ENCODE measurements around the gene ANKDD1B.
"Not testable (repeated sequence)": the region's sequence is repeated elsewhere in the genome, so short reads cannot be mapped to it uniquely, and the experiment has no call there.

The ANKDD1B gene

DNA sequence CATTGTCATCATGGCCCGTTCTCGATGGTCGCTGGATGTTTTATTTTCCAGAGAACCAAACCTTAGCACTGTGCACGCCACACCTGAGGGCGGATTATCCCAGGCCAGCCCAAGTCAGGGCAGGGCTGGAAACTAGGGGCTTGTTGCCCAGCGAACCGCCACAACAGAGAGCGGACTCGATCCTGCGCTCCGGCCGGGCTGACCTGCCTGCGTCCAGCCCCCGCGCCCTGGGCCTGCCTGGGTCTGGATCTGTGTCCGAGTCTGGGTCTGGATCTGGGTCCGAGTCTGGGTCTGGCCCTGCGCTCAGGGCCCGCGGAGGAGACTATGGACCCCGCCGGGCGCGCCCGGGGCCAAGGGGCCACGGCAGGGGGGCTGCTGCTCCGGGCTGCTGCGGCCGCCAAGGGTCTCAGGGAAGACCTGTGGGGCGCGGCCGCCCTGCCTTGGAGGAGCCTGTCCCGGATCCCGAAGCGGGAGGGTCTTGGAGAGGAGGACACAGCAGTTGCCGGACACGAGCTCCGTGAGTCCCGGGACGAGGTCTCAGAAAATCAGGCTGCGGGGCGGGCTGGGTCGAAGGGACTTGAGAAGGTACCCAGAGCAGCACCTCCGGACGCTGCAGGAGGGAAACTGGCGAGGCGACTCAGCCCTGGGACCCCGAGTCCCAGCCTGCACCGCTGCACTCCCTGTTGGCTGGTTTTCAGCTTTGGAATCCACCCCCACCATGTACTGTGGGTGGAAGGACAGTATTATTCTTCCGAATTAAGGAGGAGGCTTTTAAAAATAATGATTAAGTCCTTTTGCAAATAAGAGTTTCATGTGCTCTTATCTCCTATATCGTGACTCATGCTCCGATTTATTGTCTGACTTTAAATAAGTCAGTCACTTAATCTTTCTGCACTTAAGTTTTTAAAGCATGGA lies at the start of gene ANKDD1B:
ANKDD1B (plus strand) TSS at position 143 of the 915 bp plus-strand sequence; CDS start at position 325, 182 bp downstream.
- DNase-seq (ENCODE audit: low read depth) = no peak

DNA sequence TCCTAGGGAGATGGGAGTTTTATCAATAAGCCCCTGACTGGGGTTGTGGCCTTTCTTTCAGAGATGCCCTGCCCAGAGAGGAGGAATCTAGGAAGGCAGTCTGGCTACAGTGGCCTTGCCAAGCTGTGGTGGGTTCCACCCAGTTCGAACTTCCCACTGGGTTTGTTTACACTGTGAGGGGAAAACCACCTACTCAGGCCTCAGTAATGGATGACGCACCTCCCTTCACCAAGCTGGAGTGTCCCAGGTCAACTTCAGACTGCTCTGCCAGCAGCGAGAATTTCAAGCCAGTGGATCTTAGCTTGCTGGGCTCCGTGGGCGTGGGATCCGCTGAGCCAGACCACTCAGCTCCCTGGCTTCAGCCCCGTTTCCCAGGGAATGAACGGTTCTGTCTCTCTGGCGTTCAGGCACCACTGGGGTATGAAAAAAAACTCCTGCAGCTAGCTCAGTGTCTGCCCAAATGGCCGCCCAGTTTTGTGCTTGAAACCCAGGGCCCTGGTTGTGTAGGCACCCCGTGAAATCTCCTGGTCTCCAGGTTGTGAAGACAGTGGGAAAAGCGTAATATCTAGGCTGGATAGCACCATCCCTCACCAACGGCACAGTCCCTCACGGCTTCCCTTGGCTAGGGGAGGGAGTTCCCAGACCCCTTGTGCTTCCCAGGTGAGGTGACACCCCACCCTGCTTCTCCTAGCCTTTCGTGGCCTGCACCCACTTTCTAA lies 45.1 kb upstream of the ANKDD1B start:
- not testable (repeated sequence) for DNase-seq (ENCODE audit: low read depth)

DNA sequence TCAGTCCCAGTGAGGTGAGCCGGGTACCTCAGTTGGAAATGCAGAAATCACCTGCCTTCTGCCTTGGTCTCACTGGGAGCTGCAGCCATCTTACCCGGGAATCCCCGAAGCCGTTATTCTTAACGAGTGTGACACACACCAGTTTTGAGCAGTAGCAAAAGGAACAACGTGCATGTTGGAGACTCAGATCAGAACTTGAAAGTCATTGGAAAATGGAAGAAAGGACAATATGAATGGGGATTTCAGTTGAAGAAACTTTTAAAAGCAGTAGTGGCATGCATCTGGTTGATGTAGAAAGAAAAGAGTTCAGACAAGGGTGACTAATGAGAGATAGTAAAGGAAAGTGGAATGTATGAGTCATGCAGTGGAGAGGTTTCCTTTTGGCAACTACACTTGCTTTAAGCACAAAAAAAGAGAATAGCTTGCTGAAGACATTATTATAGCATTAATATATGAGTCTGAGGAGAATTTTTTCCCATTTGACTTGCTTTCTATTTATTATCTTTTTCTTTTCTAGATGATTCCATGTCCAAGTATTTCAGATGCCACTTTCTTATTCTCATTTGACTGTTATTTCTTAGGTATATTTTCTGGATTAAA lies 44.4 kb upstream of the ANKDD1B start:
- no peak for DNase-seq (ENCODE audit: low read depth)

DNA sequence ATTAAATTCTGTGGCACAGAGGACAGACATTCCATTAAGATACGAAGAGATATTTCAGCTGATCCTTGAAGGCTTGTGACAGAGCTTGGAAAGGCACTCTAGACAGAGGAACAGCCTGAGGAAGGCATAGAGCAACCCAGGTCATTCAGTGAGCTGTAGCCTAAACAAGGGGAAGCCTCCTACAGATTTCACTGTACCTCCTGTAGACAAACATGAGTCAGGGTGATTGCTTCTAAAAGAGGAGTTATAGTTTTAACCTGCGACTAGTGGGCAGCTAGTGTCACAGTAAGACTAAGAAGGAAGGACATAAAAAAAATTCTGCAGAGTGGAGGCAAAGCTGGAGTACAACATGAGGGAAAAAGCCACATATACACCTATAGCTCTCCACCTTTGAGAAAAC lies 43.5 kb upstream of the ANKDD1B start:
- no peak for DNase-seq (ENCODE audit: low read depth)

DNA sequence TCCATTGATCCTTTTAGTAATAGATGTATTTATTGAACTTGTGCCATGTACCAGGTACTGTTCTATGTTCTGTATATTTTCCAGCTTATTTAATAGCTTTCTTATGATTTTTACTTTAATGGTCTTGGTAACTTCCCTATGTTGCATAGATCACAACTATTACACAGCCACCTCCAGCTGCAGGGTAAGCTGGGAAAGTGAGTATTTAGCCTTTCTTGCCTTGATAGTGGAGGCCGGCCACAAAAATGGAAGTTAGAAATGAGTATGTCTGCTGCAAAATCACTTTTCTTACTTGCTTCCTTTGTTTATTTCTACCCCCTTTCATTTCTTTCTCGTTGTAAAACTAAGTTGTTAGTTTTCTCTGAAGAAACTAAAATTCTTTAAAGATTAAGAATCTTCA lies 43.1 kb upstream of the ANKDD1B start:
- DNase-seq (ENCODE audit: low read depth) = no peak

DNA sequence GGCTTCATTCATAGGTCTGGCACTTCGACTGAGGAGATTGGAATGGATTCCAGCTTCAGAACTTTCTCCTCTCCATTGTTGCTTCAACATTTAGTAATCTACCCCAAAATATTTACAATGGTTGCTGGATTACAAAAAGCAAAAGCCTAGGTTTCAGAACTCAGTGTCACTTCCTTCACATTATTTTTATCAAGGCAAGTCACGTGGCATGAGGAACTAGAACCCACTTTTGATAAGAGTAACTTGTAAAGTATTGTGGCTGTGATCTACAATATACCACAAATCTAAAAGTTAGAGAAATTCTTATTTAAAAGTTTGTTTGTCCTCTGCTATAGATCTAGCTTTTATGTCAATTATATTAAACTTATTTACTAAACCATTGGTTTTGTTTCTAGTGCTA lies 39.7 kb upstream of the ANKDD1B start:
- DNase-seq (ENCODE audit: low read depth) = no peak

DNA sequence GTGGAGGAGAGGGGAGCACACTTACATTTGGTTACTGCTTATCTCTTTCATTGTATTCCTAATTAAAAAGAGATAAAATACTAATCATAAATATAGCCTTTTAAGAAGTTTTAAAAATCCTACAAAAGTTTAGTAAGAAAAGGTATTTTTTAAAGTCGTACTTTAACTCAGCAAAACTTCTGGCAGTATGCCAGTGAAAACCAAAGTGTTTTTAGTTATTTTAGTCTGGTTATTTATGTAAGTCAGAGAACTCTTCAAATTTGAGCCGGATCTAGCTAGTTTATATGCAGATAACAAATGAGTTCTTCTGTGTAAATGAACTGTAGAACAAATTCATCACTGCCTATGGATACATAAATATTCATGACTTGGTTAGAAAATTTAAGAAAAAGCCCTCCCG lies 36.5 kb upstream of the ANKDD1B start:
- no peak for DNase-seq (ENCODE audit: low read depth)

DNA sequence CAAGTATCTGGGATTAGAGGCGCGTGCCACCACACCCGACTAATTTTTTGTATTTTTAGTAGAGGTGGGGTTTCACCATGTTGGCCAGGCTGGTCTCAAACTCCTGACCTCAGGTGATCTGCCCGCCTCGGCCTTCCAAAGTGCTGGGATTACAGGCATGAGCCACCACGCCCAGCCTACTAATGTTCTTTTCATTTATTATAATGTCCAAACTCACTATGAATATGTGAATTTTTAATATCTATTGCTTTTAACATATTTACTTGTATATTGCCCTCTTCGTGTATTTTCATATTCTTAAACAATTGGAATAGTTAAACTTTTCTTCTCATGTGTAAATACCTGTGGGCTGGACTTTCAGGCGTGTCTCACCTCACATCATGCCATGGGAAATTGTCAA lies 33.0 kb upstream of the ANKDD1B start:
- not testable (repeated sequence) for DNase-seq (ENCODE audit: low read depth)

DNA sequence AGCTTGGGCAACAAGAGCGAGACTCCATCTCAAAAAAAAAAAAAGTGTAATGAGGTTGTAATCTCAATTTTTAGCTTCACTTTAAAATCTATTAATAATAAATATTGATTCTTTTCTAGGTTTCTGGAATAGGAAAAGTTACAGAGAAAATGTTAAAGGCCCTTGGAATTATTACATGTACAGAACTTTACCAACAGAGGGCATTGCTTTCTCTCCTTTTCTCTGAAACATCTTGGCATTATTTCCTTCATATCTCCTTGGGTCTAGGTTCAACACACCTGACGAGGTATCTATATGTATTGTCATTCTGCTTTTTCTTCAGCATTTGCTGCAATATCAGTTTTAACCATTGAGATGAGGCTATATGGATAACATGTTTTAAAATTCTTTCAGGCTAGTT lies 26.6 kb upstream of the ANKDD1B start:
- DNase-seq (ENCODE audit: low read depth) = no peak

DNA sequence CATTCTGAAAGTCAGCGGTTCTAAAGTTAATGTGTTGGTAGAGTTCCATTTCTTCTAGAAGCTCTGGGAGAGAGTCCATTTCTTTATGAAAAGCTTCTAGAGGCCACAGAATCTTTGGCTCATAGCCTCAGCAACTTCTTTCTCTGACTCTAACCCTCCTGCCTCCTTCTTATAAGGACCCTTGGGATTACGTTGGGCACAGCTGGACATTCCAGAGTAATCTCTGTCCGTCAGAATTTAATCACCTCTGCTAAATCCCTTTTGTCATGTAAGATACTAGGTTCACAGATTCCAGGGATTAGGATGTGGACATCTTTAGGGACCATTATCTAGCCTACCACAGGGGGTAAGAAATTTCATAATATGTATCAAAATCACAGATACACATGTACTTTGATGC lies 22.6 kb upstream of the ANKDD1B start:
- no peak for DNase-seq (ENCODE audit: low read depth)

DNA sequence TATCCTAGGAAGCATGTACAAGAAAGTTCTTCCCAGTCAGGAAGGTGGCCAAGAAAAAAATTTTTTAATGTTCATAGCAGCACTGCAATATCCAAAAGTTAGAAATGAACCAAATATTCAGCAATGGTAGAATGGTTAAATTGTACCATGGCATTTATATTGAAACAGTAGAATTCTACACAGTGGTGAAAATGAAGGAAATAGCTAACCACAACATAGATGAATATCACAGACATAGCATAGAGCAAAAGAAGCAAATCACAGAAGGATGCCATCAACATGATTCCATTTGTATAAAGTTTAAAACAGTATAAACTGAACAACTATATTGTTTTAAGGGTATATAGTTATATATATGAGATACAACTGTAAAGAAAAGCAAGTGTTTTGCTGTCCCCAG lies 10.7 kb upstream of the ANKDD1B start:
- no peak for DNase-seq (ENCODE audit: low read depth)

DNA sequence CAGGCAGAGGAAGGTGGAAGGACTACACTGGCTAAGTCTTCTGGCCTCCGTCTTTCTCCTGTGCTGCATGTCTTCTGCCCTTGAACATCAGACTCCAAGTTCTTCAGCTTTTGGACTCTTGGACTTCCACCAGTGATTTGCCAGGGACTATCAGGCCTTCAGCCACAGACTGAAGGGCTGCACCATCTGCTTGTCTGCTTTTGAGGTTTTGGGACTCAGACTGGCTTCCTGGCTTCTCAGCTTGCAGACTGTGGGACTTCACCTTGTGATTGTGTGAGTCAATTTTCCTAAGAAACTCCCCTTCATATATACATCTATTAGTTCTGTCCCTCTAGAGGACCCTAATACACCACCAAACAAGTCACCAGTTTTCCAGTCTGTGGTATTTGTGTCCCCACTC lies 9.7 kb upstream of the ANKDD1B start:
- DNase-seq (ENCODE audit: low read depth) = no peak

DNA sequence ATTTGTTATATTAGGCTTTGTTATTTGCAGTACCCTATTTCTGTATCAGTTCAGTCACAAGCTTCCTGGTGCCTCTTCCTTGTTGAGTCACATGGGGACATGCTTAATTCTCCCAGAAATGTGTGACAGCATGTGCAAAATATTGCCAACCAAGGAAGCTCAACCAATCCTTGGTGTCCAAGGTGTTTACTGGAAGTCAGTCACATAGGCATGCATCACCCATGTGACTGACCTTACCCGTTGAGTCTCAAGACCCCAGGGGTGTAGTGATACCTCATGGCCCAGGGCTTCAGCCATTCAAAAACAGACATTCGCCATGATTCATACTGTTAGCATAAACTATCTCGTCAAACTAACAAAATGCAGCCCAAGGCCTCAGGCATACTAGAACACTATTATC lies 9.3 kb upstream of the ANKDD1B start:
- no peak for DNase-seq (ENCODE audit: low read depth)

DNA sequence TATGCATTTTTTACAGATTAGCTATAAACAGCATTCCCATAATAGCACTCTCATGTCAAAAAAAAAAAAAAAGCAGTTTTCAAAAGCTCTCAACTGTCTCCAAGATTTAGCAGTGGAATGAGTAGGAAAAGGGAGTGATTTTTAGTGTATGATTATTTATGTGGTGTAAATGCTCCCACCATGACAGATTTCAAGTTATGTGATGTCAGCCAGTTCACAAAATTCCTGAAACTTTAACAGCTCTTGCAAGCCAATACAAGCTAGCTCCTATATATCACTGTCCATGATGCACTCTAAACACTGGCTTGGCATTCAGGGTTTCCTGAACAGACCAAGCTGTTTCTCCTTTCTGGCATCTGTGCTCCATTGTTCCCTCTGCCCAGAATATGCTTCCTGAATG lies 7.9 kb upstream of the ANKDD1B start:
- DNase-seq (ENCODE audit: low read depth) = no peak

DNA sequence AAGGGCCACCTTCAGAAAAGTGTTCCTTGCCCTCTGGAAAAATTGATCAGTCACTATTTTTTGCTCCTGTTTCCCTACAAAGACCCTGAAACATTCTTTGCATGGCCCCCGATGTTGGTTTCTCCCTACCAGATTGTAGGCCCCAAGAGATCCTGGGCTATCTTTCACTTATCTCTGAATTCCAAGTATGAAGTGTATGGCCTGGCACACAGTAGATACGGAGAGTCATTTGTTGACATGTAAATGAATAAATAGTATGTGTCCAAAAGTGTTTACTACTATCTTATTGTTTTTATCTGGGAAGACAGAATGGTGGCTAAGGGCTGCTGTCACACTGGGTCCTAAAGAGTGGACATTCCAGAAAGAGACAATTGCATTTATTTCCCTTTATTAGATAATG lies 7.4 kb upstream of the ANKDD1B start:
- no peak for DNase-seq (ENCODE audit: low read depth)

DNA sequence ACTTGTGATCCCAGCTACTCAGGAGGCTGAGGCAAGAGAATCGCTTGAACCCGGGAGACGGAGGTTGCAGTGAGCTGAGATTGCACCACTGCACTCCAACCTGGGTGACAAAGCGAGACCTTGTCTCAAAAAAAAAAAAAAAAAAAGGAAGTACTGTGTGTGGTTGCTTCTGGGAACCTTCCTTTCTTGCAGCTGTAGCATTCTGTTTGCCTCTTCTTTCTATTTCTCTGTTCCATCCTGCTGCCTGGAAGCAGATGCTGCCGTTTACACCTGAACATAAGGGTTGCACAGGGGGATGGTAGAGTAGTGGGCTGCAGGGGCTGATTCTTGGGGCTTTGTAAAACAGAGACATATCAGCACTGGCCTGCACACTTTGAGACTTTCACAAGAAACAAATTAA lies 3.9 kb upstream of the ANKDD1B start:
- not testable (repeated sequence) for DNase-seq (ENCODE audit: low read depth)

DNA sequence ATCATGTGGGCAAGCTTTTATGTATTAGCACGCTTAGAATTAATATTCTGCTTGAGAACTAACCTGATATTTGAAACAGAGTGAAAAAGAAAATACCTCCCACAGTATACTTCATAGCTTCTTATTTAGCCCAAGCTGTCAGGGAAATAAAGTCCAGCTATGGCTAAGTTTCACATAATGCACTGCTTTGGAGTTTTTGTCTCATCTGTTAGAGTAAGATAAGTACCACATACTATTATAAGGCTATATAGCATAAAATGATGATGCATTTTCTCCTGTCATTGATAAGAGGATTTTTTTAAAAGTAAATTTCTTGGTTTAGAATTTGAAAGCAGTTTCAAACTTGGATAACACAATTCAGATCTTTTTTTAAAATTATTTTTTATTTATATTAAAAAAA lies 2.4 kb upstream of the ANKDD1B start:
- DNase-seq (ENCODE audit: low read depth) = no peak

DNA sequence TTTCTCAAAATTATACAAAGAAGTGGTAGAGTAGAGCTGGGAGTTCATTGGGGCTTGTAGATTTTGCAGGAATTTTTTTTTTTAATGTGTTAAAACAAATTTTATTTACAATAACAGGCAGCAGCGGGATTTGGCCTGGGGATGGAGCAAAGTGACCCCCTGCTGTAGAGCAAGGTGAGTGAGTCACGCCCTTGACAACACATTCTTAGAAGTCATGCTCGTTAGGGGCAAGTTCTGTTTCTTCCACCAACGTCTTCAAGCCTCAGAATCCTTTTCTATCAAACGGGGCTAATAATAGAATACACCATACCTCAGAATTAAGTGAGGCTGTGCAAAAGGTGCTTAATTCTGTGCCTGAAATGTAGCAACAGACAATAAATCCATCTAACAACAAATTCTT lies 1.1 kb upstream of the ANKDD1B start:
- no peak for DNase-seq (ENCODE audit: low read depth)

DNA sequence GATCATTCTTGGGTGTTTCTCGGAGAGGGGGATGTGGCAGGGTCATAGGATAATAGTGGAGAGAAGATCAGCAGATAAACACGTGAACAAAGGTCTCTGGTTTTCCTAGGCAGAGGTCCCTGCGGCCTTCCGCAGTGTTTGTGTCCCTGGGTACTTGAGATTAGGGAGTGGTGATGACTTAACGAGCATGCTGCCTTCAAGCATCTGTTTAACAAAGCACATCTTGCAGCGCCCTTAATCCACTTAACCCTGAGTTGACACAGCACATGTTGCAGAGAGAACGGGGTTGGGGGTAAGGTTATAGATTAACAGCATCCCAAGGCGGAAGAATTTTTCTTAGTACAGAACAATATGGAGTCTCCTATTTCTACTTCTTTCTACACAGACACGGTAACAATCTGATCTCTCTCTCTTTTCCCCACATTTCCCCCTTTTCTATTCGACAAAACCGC lies 368 bp upstream of the ANKDD1B start:
- DNase-seq (ENCODE audit: low read depth) = not testable (repeated sequence)

DNA sequence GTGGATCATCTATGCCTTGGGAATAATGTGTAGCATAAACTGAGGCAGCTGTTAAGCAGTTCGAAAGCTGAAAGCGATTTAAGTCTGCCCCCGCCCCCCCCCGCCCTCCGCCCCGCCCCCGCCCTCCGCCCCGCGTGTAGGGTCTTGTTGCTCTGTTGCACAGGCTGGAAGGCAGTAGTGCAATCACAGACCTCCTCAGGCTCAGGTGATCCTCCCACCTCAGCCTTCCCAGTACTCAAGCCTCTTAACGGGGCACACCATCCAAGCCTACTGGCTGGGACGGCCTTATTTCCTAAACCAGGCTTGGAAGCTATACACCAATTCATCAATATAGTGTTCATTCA lies 945 bp downstream of the ANKDD1B start:
- DNase-seq (ENCODE audit: low read depth) = no peak

DNA sequence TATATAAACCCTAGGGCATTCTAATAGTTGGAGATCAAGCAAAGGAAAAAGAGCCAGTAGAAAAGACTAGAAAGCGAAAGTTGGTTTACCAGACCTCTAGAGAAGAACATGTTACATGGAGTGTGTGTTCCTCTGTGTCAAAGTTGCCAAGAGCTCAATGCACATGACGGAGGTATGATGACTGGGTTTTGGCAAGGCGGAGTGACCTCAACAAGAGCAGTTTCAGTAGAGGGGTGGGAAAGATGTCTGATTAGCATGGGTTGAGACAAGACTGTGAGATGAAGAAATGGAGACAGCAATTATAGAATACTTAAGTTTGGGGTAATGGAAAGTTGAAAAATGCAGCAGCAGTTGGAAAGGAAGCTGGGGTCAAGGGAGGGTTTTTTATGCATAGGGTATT lies 1.6 kb downstream of the ANKDD1B start:
- no peak for DNase-seq (ENCODE audit: low read depth)

DNA sequence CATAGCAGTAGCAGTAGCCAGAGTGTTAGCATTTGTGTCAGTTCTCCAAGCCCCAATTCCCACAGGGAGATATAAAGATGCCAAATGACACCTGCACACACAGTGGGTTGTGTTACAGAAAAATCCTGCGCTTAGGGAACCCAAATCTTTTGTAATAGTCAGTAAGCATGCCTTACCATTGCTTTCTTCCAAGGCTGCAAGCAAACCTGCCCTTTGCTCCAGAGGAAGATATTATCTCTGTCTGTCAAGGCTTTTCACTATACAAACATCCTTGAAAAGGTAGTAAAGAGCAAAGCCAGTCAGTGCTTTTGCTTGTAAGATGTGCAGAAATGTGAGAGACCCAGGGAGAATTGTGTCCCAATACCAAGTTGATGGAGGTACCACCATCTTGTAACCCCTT lies 2.9 kb downstream of the ANKDD1B start:
- DNase-seq (ENCODE audit: low read depth) = no peak

DNA sequence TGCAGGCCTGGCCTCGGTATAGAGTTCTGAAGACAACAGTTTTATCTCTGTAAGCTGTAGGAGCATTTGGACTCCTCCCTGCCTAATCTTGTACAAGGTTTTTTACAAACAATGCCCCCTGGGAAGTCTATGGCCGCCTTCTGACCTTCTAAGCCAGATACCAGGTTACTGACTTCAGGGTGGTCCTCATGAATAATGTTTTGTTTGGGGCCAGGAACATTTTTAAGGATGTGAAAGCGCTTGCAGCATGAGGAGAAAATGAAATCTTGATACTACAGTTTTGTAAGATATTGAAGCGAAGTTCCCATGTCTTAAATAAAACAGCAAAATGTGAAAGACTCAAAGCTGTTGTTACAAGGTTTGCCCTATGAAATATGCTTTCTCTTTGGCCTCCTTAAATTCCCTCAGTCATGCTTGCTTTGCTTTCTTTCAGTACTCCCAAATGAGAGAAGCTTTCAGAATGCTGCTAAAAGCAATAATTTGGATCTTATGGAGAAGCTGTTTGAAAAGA lies 5.2 kb downstream of the ANKDD1B start:
- no peak for DNase-seq (ENCODE audit: low read depth)

Measured in T-helper 22 cell (primary cell).